ENCODE results near the gene ADGRF5. TPM values are rescaled to one million over a fixed set of nuclear protein-coding genes. Genes with fewer than 3 reads are reported as not detected.

Gene ADGRF5
- total and polyA plus RNA-seq, 2 donors (not counting 3 experiments of a cell fraction or from before 2014, with no cell fraction given): 26.3 to 50.0 TPM

- ChIA-PET CTCF (interaction anchor here (1.0 to 1.4 kb wide), 3 partner anchors 12 to 16 kb away, joined by 4 to 9 read pairs (median 4); no protein-coding TSS in a partner anchor), POLR2A (no interaction called here)
- no peak for DNase-seq (ENCODE audit: low read depth, low spot score)
- H3K9me1 ChIP-seq (replicated peaks; ENCODE audit: control insufficient read depth, extremely low read depth, insufficient read depth, low read length): no peaks in the 10 kb centered on the region
- intact Hi-C loops (cut with micrococcal nuclease): no loop called here
- dilution Hi-C loops (cut with MboI; ENCODE audit: extremely low pct_ligation_motif_present, low sequenced_read_pairs): no loop called here
- H3K9ac ChIP-seq (replicated peaks; ENCODE audit: extremely low read depth, insufficient read depth, low read length): no peak overlapping the region
- FAIRE-seq: peak; percentile 77
- peak overlapping the region; percentile 31 for H3K27ac ChIP-seq (ENCODE audit: insufficient read depth, low read depth, low read length)
- H3K9me3 ChIP-seq (replicated peaks; ENCODE audit: control insufficient read depth, insufficient read depth, low read length): no peaks in the 10 kb centered on the region
- H3K36me3 ChIP-seq (ENCODE audit: control insufficient read depth in 2 of 2, extremely low read depth in 1 of 2, insufficient read depth in 2 of 2, low read length in 2 of 2): peaks cover 3 to 8% of the 10 kb centered on the region in 2 experiments
- BruUV-seq (replicated peaks): TSS peak; percentile 40
- no peak overlapping the region for H3K4me2 ChIP-seq (ENCODE audit: insufficient read depth, low read length)
- no peak overlapping the region for H2AFZ ChIP-seq (ENCODE audit: low read depth, low read length)
- H3K27me3 ChIP-seq (ENCODE audit: control insufficient read depth in 2 of 2, insufficient read depth in 2 of 2, low read length in 2 of 2): peaks cover 0 to 3% of the 10 kb centered on the region in 2 experiments
- no peaks in the 10 kb centered on the region for H4K20me1 ChIP-seq (replicated peaks; ENCODE audit: control insufficient read depth, extremely low read depth, insufficient read depth, low read length)
- H3K4me1 ChIP-seq (ENCODE audit: control insufficient read depth, extremely low read depth, insufficient read depth, low read length): peaks cover 15% of the 10 kb centered on the region
- TF ChIP-seq GATA2 (IDR thresholded peaks at IDR 0.05; ENCODE audit: insufficient read depth, insufficient read length, low read depth, low read length) (peak; percentile 69), POLR2A (IDR thresholded peaks at IDR 0.05; ENCODE audit: low read depth, low read length) (no peak), JUN (IDR thresholded peaks at IDR 0.05; ENCODE audit: borderline replicate concordance, insufficient read depth, insufficient read length, low read depth) (peak; percentile 51), POLR2AphosphoS5 (IDR thresholded peaks at IDR 0.05; ENCODE audit: insufficient read depth, low read depth, low read length) (no peak), EZH2 (IDR thresholded peaks at IDR 0.05; ENCODE audit: borderline replicate concordance, low read depth, low read length, severe bottlenecking) (no peak), FOS (IDR thresholded peaks at IDR 0.05; ENCODE audit: borderline replicate concordance, insufficient read depth, low read length) (peak; percentile 77)
- H3K4me3 ChIP-seq (replicated peaks in 1 of 3; ENCODE audit: insufficient read depth in 1 of 3, low read depth in 1 of 3, low read length in 3 of 3): no peak overlapping the region
- no peaks in the 10 kb centered on the region for H3K79me2 ChIP-seq (ENCODE audit: control insufficient read depth, insufficient read depth, low read length)
Observed at GRCh38 chr6:46888031-46888430, 33.7 kb downstream of the ADGRF5 start.

GRCh38 chr6:46882645-46883044 is 39.1 kb downstream of the ADGRF5 start:
- no peaks in the 10 kb centered on the region for H4K20me1 ChIP-seq (replicated peaks; ENCODE audit: control insufficient read depth, extremely low read depth, insufficient read depth, low read length)
- POLR2A ChIA-PET: no interaction called here
- H3K9ac ChIP-seq (replicated peaks; ENCODE audit: extremely low read depth, insufficient read depth, low read length): no peak overlapping the region
- DNase-seq (ENCODE audit: low read depth, low spot score) (no peak), FAIRE-seq (no peak)
- H3K4me2 ChIP-seq (ENCODE audit: insufficient read depth, low read length): no peak overlapping the region
- intact Hi-C loops (cut with micrococcal nuclease) (no loop called here), dilution Hi-C loops (cut with MboI; ENCODE audit: extremely low pct_ligation_motif_present, low sequenced_read_pairs) (no loop called here)
- no peak overlapping the region for H3K27ac ChIP-seq (ENCODE audit: insufficient read depth, low read depth, low read length)
- H3K9me1 ChIP-seq (replicated peaks; ENCODE audit: control insufficient read depth, extremely low read depth, insufficient read depth, low read length): no peaks in the 10 kb centered on the region
- peaks cover 7 to 31% of the 10 kb centered on the region in 2 experiments for H3K36me3 ChIP-seq (ENCODE audit: control insufficient read depth in 2 of 2, extremely low read depth in 1 of 2, insufficient read depth in 2 of 2, low read length in 2 of 2)
- CTCF ChIA-PET: no interaction called here
- no TSS peak for BruUV-seq (replicated peaks)
- no peaks in the 10 kb centered on the region for H3K9me3 ChIP-seq (replicated peaks; ENCODE audit: control insufficient read depth, insufficient read depth, low read length)
- peaks cover 0 to 3% of the 10 kb centered on the region in 2 experiments for H3K27me3 ChIP-seq (ENCODE audit: control insufficient read depth in 2 of 2, insufficient read depth in 2 of 2, low read length in 2 of 2)
- no peaks in the 10 kb centered on the region for H3K79me2 ChIP-seq (ENCODE audit: control insufficient read depth, insufficient read depth, low read length)
- no peak overlapping the region for H2AFZ ChIP-seq (ENCODE audit: low read depth, low read length)
- no peak overlapping the region for H3K4me3 ChIP-seq (replicated peaks in 1 of 3; ENCODE audit: insufficient read depth in 1 of 3, low read depth in 1 of 3, low read length in 3 of 3)
- H3K4me1 ChIP-seq (ENCODE audit: control insufficient read depth, extremely low read depth, insufficient read depth, low read length): peaks cover under 1% of the 10 kb centered on the region
- no peak for TF ChIP-seq GATA2 (IDR thresholded peaks at IDR 0.05; ENCODE audit: insufficient read depth, insufficient read length, low read depth, low read length)
- TF ChIP-seq JUN (IDR thresholded peaks at IDR 0.05; ENCODE audit: borderline replicate concordance, insufficient read depth, insufficient read length, low read depth): no peak
- TF ChIP-seq MAX (IDR thresholded peaks at IDR 0.05; ENCODE audit: insufficient read depth, insufficient read length): no peak
